ENCODE measurements around the gene TEX22.

The TEX22 gene

DNA sequence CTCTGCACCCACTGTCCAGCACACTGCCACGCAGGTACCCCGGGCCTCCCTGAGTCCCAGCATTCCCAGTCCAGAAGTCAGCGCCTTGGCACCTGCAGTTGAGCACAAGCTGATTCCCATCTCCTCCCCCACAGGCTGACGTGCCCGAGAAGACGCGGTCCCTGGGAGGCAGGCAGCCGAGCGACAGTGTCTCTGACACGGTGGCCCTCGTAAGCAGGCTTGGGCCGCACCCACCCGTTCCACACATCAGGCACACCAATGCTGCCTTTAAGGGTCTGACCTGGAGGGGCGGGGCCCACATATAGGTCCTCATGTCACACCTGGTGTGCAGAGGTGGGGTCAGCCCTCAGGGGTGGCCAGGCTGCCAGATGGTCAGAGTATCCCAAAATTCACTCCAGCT is 18.4 kb upstream of the TEX22 start:
- Histone ChIP-seq H3K27me3 (ENCODE audit: insufficient read depth, low read length) (peaks cover 6% of the 10 kb centered on the region; the same call in 1 of the 2 replicates), H3K4me1 (ENCODE audit: insufficient read depth, low read length, severe bottlenecking) (peaks cover 7% of the 10 kb centered on the region), H3F3A (ENCODE audit: insufficient read depth, low read length) (no peaks in the 10 kb centered on the region), H2AFZ (ENCODE audit: low read length) (no peak overlapping the region), H3K4me2 (ENCODE audit: low read length) (no peak overlapping the region), H3K9me3 (ENCODE audit: low read length) (no peaks in the 10 kb centered on the region), H3K4me3 (ENCODE audit: low read depth, low read length, poor library complexity, severe bottlenecking) (no peak overlapping the region), H4K20me1 (ENCODE audit: insufficient read depth, low read length) (no peaks in the 10 kb centered on the region), H3K36me3 (ENCODE audit: insufficient read depth, low read length) (no peaks in the 10 kb centered on the region), H3K79me2 (ENCODE audit: insufficient read depth, low read length) (no peaks in the 10 kb centered on the region), H3K9ac (ENCODE audit: low read length) (no peak overlapping the region), H3K27ac (ENCODE audit: low read depth, low read length, poor library complexity, severe bottlenecking) (no peak overlapping the region), H3K9me2 (ENCODE audit: low read depth, low read length) (no peaks in the 10 kb centered on the region)
- TF ChIP-seq, protein P1, sequence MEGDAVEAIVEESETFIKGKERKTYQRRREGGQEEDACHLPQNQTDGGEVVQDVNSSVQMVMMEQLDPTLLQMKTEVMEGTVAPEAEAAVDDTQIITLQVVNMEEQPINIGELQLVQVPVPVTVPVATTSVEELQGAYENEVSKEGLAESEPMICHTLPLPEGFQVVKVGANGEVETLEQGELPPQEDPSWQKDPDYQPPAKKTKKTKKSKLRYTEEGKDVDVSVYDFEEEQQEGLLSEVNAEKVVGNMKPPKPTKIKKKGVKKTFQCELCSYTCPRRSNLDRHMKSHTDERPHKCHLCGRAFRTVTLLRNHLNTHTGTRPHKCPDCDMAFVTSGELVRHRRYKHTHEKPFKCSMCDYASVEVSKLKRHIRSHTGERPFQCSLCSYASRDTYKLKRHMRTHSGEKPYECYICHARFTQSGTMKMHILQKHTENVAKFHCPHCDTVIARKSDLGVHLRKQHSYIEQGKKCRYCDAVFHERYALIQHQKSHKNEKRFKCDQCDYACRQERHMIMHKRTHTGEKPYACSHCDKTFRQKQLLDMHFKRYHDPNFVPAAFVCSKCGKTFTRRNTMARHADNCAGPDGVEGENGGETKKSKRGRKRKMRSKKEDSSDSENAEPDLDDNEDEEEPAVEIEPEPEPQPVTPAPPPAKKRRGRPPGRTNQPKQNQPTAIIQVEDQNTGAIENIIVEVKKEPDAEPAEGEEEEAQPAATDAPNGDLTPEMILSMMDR (IDR thresholded peaks at IDR 0.05; ENCODE audit: low read length): no peak
- TF ChIP-seq EZH2 (IDR thresholded peaks at IDR 0.05; ENCODE audit: borderline replicate concordance, low read length): no peak

DNA sequence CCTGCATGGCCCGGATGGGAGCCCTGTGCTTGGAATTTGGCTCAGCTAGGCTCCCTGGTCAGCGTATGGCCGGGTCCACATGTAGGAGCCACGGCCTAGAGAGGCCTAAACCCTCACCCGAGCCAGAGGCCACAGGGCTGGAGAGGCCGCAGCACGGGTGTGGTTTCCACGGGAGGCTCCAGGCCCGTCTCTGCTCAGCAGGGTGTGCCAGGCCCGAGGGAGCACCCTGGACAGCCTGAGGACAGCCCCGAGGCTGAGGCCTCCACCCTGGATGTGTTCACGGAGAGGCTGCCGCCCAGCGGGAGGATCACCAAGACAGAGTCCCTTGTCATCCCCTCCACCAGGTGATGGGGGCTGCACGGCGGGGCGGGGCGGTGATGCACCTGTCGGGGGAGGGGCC is 17.6 kb upstream of the TEX22 start:
- H3K9me3 ChIP-seq (ENCODE audit: low read length): no peaks in the 10 kb centered on the region

DNA sequence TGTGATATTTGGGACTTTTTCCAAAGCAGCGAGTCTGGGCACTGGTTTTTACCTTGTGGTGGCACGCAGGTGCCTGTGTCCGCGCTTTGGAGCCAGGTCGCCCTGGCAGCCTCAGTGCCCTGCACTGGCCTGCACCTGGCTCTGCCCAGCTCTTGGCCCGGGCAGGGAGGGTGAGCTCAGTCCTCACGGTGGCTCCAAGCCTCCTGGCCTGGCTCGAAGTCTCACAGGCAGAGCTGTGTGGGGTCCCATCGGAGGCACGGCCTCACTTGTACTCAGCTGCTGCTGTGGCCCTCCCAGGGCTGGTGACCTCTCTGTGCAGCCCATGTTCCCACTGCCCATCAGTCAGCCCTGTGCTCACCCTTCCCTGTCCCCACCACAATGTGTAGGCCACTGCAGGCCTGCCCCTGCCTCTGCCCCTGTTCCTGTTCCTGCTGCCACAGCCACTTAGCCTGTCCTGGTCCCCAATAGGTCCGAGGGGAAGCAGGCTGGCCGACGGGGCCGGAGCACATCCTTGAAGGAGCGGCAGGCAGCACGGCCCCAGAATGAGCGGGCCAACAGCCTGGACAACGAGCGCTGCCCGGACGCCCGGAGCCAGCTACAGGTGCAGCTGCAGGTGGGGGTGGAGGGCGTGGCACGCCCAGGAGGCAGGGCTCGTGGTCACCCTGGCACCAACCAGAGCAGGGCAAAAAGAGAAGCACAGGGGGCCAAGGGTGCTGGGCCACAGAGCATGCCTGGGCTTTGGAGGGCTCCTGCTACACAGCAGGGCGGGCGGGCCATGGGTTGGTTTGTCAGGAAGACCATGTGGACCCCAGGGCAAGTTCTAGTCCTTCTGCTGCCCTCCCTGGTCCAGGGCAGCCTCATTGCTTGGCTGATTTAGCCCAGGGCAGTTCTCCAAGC is 16.6 kb upstream of the TEX22 start:
- Histone ChIP-seq H3F3A (ENCODE audit: insufficient read depth, low read length) (no peaks in the 10 kb centered on the region), H3K4me1 (ENCODE audit: insufficient read depth, low read length, severe bottlenecking) (no peaks in the 10 kb centered on the region), H3K79me2 (ENCODE audit: insufficient read depth, low read length) (no peaks in the 10 kb centered on the region), H2AFZ (ENCODE audit: low read length) (no peak overlapping the region), H3K4me2 (ENCODE audit: low read length) (no peak overlapping the region), H4K20me1 (ENCODE audit: insufficient read depth, low read length) (no peaks in the 10 kb centered on the region), H3K9me3 (ENCODE audit: low read length) (no peaks in the 10 kb centered on the region), H3K9me2 (ENCODE audit: low read depth, low read length) (no peaks in the 10 kb centered on the region), H3K9ac (ENCODE audit: low read length) (no peak overlapping the region), H3K27ac (ENCODE audit: low read depth, low read length, poor library complexity, severe bottlenecking) (no peak overlapping the region), H3K4me3 (ENCODE audit: low read depth, low read length, poor library complexity, severe bottlenecking) (no peak overlapping the region), H3K27me3 (ENCODE audit: insufficient read depth, low read length) (0 out of 2 replicates have a peak, but pooled peaks cover 3% of the 10 kb centered on the region), H3K36me3 (ENCODE audit: insufficient read depth, low read length) (no peaks in the 10 kb centered on the region)
- TF ChIP-seq EZH2 (IDR thresholded peaks at IDR 0.05; ENCODE audit: borderline replicate concordance, low read length): no peak
- TF ChIP-seq, protein P1 (IDR thresholded peaks at IDR 0.05; ENCODE audit: low read length): no peak

More for the DNA sequence above, 17.6 kb upstream of the TEX22 start:
- no peak overlapping the region for H3K4me3 ChIP-seq (ENCODE audit: low read depth, low read length, poor library complexity, severe bottlenecking)
- TF ChIP-seq EZH2 (IDR thresholded peaks at IDR 0.05; ENCODE audit: borderline replicate concordance, low read length): no peak
- TF ChIP-seq, protein P1 (IDR thresholded peaks at IDR 0.05; ENCODE audit: low read length): no peak
- no peak overlapping the region for H3K27ac ChIP-seq (ENCODE audit: low read depth, low read length, poor library complexity, severe bottlenecking)
- H3K4me2 ChIP-seq (ENCODE audit: low read length): no peak overlapping the region
- H3K79me2 ChIP-seq (ENCODE audit: insufficient read depth, low read length): no peaks in the 10 kb centered on the region
- H3K36me3 ChIP-seq (ENCODE audit: insufficient read depth, low read length): no peaks in the 10 kb centered on the region
- H2AFZ ChIP-seq (ENCODE audit: low read length): no peak overlapping the region
- no peaks in the 10 kb centered on the region for H4K20me1 ChIP-seq (ENCODE audit: insufficient read depth, low read length)
- peaks cover 3% of the 10 kb centered on the region; the same call in 1 of the 2 replicates for H3K27me3 ChIP-seq (ENCODE audit: insufficient read depth, low read length)
- H3F3A ChIP-seq (ENCODE audit: insufficient read depth, low read length): no peaks in the 10 kb centered on the region
- H3K9me2 ChIP-seq (ENCODE audit: low read depth, low read length): no peaks in the 10 kb centered on the region
- no peak overlapping the region for H3K9ac ChIP-seq (ENCODE audit: low read length)
- peaks cover 7% of the 10 kb centered on the region for H3K4me1 ChIP-seq (ENCODE audit: insufficient read depth, low read length, severe bottlenecking)
